ENCODE data around the gene CHMP4B. TPM values are rescaled to one million over a fixed set of nuclear protein-coding genes. Genes with fewer than 3 reads are reported as not detected.

The CHMP4B gene, protein sequence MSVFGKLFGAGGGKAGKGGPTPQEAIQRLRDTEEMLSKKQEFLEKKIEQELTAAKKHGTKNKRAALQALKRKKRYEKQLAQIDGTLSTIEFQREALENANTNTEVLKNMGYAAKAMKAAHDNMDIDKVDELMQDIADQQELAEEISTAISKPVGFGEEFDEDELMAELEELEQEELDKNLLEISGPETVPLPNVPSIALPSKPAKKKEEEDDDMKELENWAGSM
- 77.8 TPM for total RNA-seq

DNA sequence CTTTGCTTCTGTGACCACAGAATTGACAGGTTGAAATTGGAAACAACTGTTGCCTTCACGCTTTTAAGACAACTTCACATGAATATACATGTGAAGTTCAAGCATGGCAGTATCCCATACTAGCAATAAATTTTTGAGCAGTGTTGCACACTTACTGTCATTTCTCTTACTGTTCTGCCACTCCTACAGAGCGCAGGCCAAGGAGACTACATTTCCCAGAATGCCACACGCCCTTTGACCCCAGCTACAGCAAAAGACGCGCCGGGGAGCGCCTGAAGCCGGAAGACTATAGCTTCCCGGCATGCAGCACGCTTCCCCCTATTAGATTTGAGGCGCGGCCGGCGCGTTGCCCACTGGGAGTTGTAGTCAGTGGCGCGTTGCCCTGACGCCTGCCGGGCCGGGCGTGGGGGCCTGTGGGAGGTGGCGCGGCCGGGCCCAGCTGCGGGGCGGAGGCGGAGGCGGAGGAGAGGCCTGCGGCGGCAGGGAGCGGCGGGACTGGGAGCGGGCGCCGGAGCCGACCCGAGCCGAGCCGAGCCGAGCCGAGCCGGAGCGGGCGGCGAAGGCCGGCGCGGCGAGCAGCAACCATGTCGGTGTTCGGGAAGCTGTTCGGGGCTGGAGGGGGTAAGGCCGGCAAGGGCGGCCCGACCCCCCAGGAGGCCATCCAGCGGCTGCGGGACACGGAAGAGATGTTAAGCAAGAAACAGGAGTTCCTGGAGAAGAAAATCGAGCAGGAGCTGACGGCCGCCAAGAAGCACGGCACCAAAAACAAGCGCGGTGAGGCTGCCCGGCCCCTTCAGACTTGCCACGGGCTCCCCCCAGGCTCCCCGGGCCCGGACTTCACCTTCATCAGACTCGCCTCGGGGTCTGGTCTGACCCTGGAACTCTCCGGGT is at the start of gene CHMP4B:
CHMP4B (plus strand) TSS at position 464 of the 891 bp plus-strand sequence; CDS start at position 585, 121 bp downstream.
- ATAC-seq = peak; percentile 97

DNA sequence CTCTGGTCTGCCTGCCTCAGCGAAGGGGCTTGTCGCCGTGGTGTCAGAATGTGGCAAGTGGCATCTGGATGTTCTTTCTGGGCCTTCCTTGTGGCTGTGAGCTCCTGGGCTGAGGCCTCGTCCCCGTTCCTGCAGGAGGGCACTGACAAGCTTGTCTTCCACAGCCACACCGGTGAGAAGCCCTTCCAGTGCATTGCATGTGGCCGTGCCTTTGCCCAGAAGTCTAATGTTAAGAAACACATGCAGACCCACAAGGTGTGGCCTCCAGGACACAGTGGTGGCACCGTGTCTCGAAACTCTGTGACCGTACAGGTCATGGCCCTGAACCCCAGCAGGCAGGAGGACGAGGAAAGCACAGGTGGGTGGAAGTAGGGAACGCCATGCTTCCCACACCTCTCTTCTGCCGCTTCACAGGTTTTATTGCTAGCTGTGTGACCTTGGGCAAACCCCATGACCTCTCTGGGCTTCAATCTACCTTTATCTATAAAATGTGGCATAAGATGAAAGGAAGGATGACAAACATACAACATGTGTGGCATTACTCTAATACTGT is 49.4 kb upstream of the CHMP4B start:
- no peak for ATAC-seq

DNA sequence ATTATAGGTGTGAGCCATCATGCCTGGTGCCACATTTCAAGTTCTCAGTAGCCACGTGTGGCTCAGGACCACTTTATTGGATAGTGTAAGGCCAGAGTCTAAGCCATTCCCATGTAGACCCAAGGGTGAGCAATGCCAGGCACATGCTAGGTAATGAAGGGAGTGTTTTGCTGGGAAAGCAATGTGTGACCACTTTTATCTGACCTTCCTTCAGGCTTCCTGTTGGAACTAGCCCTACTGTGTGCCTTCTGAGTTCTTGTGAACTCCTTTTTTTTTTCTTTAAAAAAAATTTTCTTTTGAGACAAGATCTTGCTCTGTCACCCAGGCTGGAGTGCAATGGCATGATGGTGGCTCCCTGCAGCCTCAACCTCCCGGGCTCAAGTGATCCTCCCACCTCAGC is 46.0 kb upstream of the CHMP4B start:
- no peak for ATAC-seq

DNA sequence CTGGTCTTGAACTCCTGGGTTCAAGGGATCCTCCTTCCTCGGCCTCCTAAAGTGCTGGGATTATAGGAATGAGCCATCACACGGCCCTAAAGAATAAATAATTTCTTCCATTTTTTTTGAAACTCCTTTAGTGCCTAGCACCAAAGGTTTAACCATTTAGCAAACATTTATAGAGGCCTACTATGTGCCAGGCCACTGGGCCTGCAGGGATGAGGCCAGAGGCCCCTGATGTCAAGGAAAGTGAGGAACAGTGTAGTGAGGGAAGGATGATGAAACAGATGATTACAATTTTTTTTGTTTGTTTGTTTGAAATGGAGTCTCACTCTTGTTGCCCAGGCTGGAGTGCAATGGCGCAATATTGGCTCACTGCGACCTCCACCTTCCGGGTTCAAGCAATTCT is 45.6 kb upstream of the CHMP4B start:
- no peak for ATAC-seq

DNA sequence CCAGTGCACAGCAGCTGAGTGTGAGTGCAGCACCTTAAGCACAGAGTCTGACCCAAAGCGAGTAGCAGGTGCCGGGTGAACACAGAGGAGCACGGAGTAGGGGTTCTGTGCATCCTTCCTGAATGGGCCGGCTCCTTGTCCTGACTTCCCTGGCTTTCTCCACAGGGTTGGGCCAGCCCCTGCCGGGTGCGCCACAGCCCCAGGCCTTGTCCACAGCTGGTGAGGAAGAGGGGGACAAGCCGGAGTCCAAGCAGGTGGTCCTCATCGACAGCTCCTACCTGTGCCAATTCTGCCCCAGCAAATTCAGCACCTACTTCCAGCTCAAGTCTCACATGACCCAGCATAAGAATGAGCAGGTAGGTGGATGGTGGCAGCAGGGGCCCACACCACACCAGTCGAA is 44.5 kb upstream of the CHMP4B start:
- no peak for ATAC-seq

DNA sequence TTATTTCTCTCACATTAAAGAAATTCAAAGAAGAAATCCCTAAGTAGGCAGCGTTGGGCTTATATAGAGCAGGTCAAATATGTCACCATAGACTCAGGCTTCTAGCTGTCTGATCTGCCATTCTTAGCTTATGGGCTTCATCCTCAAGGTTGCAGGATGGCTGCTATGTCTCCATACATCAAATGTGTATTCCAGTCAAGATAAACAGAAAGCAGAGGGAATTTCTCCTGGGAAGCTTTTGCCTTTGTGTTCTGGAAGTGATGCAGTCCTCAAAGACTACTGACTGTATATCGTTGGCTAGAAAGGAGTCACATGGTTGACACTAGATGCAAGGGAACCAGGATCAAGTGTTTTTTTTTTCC is 43.4 kb upstream of the CHMP4B start:
- ATAC-seq = no peak

DNA sequence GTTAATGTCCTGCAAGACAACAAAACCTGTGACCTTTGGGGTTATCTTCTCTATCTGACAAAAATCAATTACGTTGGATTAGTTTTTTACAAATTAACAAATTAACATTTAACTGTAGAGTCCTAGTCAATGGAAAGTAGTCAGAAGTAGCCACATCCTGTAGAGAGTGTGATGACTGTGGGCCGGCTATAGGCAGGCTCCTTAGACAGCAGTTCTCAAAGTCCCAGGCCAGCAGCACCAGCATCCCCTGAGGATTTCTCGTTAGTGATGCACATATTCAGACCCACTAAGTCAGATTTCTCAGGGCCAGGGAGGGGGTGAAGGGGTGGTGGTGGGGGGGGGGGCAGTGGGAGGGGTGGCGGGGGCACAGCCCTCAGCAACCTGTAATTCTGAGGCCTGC is 42.1 kb upstream of the CHMP4B start:
- no peak for ATAC-seq

DNA sequence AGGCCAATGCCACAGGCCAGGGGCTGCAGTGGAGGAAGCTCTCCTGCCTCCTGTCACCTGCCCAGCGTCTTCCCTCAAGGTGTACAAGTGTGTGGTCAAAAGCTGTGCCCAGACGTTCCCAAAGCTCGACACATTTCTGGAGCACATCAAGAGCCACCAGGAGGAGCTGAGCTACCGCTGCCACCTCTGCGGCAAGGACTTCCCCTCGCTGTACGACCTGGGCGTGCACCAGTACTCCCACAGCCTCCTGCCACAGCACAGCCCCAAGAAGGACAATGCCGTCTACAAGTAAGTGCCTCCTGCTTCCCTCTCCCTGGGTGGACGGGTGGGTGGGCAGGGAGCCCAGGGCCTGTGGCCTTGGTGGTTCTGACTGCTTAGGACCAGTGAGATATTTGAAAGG is 41.1 kb upstream of the CHMP4B start:
- no peak for ATAC-seq

DNA sequence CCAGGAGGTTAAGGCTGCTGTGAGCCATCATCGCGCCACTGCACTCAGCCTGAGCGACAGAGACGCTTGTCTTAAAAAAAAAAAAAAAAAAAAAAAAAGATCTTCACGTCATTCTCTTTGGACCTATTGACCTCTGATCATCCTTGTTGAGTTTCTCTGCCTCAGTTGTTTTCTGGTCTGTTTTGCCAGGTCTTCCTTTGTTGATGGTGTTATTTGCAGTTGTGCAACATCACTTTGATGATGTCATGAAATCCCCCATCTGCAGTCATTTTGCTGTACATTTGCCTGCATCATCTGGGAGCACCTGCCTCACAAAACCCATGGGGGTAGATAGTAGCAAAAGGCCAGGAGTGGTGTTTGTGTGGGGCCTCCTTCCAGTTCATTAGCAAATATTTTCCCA is 39.2 kb upstream of the CHMP4B start:
- no peak for ATAC-seq

DNA sequence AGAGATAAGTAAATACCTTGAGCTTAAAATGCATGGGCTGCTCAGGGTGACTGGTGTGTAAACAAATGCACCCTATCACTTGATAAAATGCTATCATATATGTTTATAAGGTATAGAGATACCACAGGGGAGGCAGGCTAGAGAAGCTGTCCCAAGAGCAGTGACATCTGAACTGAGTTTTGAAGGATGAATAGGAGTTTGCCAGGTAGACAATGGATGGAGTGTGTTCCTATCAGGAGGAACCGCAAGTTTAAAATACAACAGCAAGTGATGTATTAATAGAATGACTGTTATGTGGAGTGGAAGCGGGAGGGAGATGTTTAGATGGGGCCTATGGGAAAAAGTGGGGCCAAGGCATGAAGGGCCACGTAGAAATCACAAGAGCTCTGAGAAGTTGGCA is 38.7 kb upstream of the CHMP4B start:
- no peak for ATAC-seq

DNA sequence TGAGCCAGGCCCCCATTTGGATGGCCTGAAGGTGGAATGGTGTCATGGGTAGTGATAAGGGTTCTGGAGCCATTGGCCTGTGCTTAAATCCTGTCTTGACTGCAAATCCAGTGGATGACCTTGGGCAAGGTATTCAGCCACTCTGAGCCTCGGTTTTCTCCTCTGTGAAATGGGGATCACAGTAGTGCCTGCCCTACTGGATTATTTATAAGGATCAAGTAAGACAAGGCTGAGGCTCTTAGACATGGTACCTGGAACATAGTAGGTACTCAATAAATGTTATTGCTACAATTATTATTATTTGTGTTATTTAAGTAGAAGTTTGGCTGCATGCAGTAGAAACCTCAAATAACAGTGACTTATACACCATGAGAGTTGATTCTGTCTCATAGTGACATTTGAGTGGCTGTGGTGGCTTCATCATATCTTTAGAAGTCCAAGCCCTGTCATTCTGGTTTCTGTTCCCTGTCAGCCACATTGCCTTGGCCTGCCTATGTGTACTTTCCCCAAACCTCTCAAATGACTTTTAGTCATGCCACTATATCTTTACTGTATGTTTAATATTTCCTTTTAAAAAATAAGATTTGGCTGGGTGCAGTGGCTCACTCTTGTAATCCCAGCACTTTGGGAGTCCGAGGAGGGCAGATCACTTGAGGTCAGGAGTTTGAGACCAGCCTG is 37.6 kb upstream of the CHMP4B start:
- peak; percentile 51 for ATAC-seq

DNA sequence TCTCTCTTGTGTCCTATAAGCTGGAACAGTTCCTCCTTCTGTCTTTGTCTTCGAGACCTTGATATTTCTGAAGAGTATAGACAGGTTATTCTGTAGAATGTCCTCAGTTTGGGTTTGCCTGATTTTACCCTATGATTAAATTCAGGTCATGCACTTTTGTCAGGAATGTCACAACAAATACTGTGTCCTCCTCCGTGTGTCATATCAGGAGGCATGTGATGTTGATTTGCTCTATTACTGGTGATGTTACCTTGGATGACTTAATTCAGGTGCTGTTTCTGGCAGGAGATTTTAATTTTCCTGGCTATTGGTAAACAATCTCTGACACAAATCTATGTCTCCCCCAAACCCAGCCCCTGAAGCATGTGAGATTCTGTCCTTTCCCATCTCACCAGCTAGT is 33.3 kb upstream of the CHMP4B start:
- ATAC-seq = no peak

DNA sequence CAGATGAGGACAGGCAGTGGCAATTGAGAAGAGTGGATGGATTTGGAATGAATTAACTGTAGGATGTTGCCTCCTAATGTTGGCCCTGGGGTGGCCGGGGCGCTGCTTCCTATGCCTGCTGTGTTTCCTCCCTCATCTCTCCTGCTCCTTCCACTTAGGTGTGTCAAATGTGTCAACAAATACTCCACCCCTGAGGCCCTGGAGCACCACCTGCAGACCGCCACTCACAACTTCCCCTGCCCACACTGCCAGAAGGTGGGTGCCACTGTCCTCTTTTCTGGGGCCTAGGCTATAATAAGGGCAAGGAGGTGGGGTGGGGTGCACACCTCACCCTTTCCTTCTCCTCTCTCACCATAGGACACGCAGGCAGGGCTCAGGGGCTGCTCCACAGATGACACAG is 30.0 kb upstream of the CHMP4B start:
- ATAC-seq = no peak

DNA sequence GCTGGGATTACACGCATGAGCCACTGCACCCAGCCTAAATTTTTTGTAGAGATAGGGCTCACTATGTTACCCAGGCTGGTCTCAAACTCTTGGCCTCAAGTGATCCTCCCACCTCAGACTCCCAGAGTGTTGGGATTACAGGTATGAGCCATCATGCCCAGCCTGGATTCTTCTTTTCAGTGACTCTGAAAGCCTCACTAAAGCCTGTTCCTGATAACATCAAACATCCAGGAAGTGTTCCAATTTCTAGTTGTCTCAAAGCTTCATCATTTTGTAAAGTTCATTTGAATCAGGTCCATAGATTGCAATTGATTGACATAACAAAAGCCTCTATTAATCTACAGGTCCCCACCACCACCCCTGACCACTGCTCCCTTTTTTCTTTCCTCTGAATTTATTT is 29.2 kb upstream of the CHMP4B start:
- no peak for ATAC-seq

DNA sequence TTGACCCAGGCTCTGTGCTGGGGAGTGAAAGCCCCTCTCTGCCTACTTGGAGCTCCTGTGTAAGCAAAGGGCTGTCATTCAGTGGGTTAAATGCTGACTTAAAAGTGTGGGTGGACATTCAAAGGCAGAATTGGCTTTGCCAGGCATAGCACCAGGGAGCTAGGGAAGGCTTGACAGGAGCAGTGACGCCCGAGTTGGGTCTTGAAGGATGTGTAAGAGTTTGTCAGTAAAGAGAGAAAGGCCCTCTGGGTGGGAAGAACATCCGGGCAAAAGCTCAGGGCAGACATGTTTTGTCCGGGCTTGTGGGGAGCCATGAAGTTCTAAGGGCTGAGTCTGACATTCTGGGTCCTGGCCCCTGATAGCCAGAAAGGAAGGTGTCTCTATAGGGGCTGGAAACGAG is 27.9 kb upstream of the CHMP4B start:
- ATAC-seq = no peak

DNA sequence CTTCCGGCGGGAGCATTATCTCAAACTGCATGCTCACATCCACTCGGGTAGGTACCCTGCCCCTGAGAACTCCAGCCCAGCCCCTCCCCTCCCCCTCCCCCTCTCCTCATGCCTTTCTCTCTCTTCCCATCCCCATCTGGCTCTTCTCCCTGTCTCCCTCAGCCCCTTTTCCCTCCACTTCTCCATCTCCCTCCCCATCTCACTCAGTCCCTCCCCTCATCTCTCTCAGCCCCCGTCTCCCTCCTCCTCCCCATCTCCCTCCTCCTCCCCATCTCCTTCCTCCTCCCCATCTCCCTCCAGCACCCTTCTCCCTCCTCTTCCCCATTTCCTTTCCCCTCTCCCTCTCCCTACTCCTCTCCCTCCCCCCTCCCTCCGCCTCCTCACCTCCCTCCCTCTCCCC is 27.3 kb upstream of the CHMP4B start:
- no peak for ATAC-seq

DNA sequence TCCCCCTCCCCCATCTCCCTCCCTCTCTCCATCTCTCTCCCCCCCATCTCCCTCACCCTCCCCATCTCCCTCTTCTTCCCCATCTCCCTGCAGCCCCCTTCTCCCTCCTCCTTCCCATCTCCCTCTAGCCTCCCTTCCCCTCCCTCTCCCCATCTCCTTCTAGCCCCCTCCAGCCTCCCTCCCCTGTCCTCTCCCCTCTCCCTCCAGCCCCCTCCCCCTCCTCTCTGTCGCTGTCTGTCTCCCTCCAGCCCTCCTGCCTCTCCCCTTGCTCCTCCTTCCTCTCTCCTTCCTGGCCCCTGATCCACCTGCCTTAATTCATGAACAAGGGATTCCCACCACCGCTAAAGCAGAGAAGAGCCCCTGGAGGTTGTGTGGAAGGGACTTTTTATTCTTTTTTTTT is 26.9 kb upstream of the CHMP4B start:
- no peak for ATAC-seq

DNA sequence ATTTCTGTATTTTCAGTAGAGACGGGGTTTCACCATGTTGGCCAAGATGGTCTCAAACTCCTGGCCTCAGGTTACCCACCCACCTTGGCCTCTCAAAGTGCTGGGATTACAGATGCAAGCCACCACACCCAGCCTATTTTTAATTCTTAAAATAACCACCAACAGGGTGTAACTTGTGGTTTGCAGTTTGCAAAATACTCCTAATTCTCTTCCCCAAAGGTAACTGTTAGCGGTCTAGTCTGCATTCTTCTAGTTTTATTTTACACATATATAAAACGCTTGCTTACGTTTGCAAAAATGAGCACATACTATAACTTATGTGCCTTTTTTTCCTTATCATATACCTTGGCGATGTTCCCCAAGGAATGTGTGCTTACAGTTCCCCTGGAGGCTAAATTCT is 25.6 kb upstream of the CHMP4B start:
- no peak for ATAC-seq

DNA sequence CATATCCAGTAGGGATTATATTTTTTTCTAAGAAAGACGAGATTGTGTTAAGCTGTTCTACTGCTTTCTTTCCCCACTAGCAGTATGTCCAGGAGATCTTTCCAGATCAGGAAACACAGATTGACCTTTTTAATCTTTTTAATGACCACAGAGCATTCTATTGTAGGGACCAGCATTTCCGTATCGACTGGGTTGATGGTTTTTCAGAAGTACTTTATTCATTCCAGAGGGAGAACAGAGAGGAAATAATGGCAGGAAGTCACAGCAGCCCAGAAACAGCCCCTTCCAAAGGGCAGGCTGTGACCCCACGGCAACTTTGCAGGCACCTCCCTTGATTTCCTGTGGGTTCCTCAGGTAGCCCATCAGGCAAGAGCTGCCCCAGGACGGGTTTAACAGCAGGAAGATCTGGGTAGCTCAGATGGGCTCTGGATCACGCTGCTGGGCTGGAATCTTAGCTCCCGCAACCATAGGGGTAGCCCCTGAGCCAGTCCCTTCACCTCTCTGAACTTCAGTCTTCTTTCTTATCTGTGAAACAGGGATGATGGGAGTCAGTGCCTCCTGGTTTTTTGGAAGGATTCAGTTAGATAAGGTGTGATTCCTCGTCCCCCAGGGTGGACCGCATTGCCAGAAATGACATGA is 23.8 kb upstream of the CHMP4B start:
- ATAC-seq = no peak

DNA sequence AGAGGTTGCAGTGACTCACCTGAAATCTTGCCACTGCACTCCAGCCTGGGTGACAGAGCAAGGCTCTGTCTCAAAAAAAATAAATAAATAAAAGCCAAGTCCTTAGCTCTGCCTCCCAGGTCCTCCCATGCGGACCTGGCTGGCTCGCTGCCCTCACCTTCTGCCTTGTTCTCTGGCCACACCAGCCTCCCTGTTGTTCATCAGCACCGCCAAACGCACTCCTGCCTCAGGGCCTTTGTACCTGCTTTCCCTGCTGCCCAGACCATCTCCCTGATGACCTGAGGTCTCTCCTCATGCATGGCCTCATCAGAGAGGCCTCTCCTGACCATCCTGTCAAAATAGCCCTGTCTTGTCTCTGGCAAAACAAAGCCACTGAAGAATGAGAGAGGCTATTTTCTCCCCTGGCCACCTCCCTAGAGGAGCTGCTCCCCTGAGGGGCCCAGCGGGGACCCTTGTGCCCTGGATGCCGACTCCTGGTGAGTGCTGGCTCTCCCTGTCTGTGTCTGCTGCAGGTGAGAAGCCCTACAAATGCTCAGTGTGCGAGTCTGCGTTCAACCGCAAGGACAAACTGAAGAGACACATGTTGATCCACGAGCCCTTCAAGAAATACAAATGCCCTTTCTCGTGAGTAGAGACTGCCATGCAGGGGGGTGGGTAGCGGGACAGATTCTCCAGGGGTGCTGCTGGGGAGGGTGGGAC is 22.6 kb upstream of the CHMP4B start:
- ATAC-seq = no peak

DNA sequence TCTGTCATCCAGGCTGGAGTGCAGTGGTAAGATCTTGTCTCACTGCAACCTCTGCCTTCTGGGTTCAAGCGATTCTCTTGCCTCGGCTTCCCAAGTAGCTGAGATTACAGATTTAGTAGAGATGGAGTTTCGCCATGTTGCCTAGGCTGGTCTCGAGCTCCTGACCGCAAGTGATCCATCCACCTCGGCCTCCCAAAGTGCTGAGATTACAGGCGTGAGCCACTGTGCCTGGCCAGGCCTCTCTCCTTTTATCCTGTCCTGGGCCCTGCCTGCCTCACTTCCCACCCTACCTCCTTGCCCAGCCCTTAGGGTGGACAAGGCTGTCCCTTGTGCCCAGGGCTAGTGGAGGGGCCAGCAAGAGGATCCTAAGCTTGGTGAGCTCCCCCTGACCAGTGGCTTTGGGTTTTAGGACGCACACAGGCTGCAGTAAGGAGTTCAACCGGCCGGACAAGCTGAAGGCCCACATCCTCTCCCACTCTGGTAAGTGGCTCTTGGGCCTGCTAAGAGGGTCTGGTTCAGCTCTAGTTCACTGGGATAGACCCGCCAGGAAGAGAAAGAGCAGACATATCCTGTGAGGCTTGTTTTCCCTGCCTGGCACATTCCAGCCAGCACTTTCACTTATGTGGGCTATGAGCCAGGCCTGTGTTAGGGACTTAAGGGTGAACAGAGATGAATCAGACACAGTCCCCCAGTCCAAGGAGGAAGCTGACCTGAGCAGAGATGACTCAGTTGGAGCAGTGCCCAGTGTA is 21.9 kb upstream of the CHMP4B start:
- peak; percentile 92 for ATAC-seq

DNA sequence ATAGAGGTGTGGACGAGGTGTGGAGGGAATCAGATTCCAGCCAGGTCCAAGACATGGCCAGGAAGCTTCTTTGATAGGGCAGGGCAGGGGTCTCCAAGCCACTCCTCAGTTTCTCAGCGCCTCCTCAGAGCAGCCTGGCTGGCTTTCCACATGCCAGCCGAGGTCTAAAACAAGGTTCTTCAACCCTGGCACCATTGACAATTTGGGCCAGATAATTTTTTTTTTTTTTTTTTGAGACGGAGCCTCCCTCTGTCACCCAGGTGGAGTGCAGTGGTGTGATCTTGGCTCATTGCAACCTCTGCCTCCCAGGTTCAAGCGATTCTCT is 21.3 kb upstream of the CHMP4B start:
- peak; percentile 1 for ATAC-seq
